ENCODE measurements around the gene DFFB. TPM values are rescaled to one million over a fixed set of nuclear protein-coding genes. Genes with fewer than 3 reads are reported as not detected.
"Not testable (repeated sequence)": the region's sequence is repeated elsewhere in the genome, so short reads cannot be mapped to it uniquely, and the experiment has no call there.

The DFFB gene
- 1 to 10 TPM; 7.2 to 8.4 TPM for total RNA-seq

- ATAC-seq (peak; percentile 99), DNase-seq (peak; percentile 97)
- ChIA-PET POLR2A (interaction anchor here (1.1 to 1.7 kb wide), 2 partner anchors 43 to 61 kb away, joined by 4 read pairs; partner anchors contain the start of genes C1orf174 and LRRC47), CTCF (interaction anchor here (0.8 to 1.0 kb wide), 2 partner anchors 16 to 637 kb away, joined by 3 read pairs; no protein-coding TSS in a partner anchor)
- Mint-ChIP-seq H3K27me3 (no peaks in the 10 kb centered on the region), H3K4me1 (peaks cover 31% of the 10 kb centered on the region), H3K9me3 (ENCODE audit: low read depth) (no peaks in the 10 kb centered on the region), H3K36me3 (ENCODE audit: low read depth) (peaks cover 5% of the 10 kb centered on the region), H3K4me3 (peak within 1 kb of the TSS; percentile 95), H3K27ac (peak within 1 kb of the TSS; percentile 90)
- intact Hi-C loops (cut with DNase I, micrococcal nuclease) = loop anchor here (1.0 to 10.0 kb wide), 9 partner anchors 34 to 1465 kb away; partner anchors contain the start of genes C1orf174 (in 2 of the 2), LRRC47 (in 2 of the 2), SMIM1 (in 2 of the 2) and MORN1 (in 1 of the 2)
Measured at GRCh38 chr1:3856923-3857790, at the start of gene DFFB, which contains the start of gene CEP104. Gene DFFB, plus strand, starts transcription at chr1:3857476. Its CDS starts 128 bp downstream, at chr1:3857604. Gene CEP104, minus strand, starts transcription at chr1:3857211. Its CDS starts 4,804 bp downstream, at chr1:3852407.

GRCh38 chr1:3807769-3808168, 49.5 kb upstream of the DFFB start:
- H3K4me1 Mint-ChIP-seq = no peaks in the 10 kb centered on the region
- DNase-seq = no peak
- H3K27me3 Mint-ChIP-seq = peaks cover 6% of the 10 kb centered on the region
- no peak overlapping the region for H3K4me3 Mint-ChIP-seq
- no peaks in the 10 kb centered on the region for H3K36me3 Mint-ChIP-seq (ENCODE audit: low read depth)
- intact Hi-C loops (cut with DNase I, micrococcal nuclease) = no loop called here
- ATAC-seq = no peak
- ChIA-PET CTCF (no interaction called here), POLR2A (no interaction called here)
- no peak overlapping the region for H3K27ac Mint-ChIP-seq
- H3K9me3 Mint-ChIP-seq (ENCODE audit: low read depth) = peaks cover 4% of the 10 kb centered on the region

GRCh38 chr1:3809680-3810079, 47.6 kb upstream of the DFFB start:
- Mint-ChIP-seq H3K36me3 (ENCODE audit: low read depth) (peaks cover 2% of the 10 kb centered on the region), H3K4me1 (no peaks in the 10 kb centered on the region), H3K9me3 (ENCODE audit: low read depth) (peaks cover 4% of the 10 kb centered on the region), H3K4me3 (no peak overlapping the region), H3K27me3 (no peaks in the 10 kb centered on the region), H3K27ac (no peak overlapping the region)
- no peak for ATAC-seq
- CTCF ChIA-PET = interaction anchor here (0.6 kb wide), 1 partner anchor 740 kb away, joined by 3 read pairs; no protein-coding TSS in a partner anchor
- intact Hi-C loops (cut with DNase I, micrococcal nuclease) = no loop called here
- DNase-seq = no peak
- POLR2A ChIA-PET = no interaction called here

- DNase-seq; POLR2A ChIA-PET; H3K36me3 Mint-ChIP-seq (ENCODE audit: low read depth); ATAC-seq; H3K4me1 Mint-ChIP-seq; H3K9me3 Mint-ChIP-seq (ENCODE audit: low read depth); intact Hi-C loops (cut with DNase I, micrococcal nuclease); H3K27ac Mint-ChIP-seq; H3K27me3 Mint-ChIP-seq; H3K4me3 Mint-ChIP-seq: not testable (repeated sequence)
- CTCF ChIA-PET = interaction anchor here (0.6 kb wide), 1 partner anchor 739 kb away, joined by 3 read pairs; no protein-coding TSS in a partner anchor
Measured at GRCh38 chr1:3810149-3810761, 47.0 kb upstream of the DFFB start.

GRCh38 chr1:3811595-3811911, 45.7 kb upstream of the DFFB start:
- H3K27me3 Mint-ChIP-seq = no peaks in the 10 kb centered on the region
- H3K36me3 Mint-ChIP-seq (ENCODE audit: low read depth) = peaks cover 8% of the 10 kb centered on the region
- ChIA-PET POLR2A (no interaction called here), CTCF (no interaction called here)
- intact Hi-C loops (cut with DNase I, micrococcal nuclease) = no loop called here
- no peak for DNase-seq
- H3K4me3 Mint-ChIP-seq = no peak overlapping the region
- ATAC-seq = no peak
- H3K9me3 Mint-ChIP-seq (ENCODE audit: low read depth) = peaks cover 2% of the 10 kb centered on the region
- no peak overlapping the region for H3K27ac Mint-ChIP-seq
- H3K4me1 Mint-ChIP-seq = no peaks in the 10 kb centered on the region

GRCh38 chr1:3814065-3814464, 43.2 kb upstream of the DFFB start:
- Mint-ChIP-seq H3K27me3 (no peaks in the 10 kb centered on the region), H3K4me3 (no peak overlapping the region), H3K4me1 (no peaks in the 10 kb centered on the region), H3K27ac (no peak overlapping the region), H3K36me3 (ENCODE audit: low read depth) (peaks cover 8% of the 10 kb centered on the region), H3K9me3 (ENCODE audit: low read depth) (no peaks in the 10 kb centered on the region)
- ChIA-PET POLR2A (no interaction called here), CTCF (no interaction called here)
- intact Hi-C loops (cut with DNase I, micrococcal nuclease) = no loop called here
- ATAC-seq = no peak
- no peak for DNase-seq

GRCh38 chr1:3814771-3815561, 42.3 kb upstream of the DFFB start:
- no peak for DNase-seq
- Mint-ChIP-seq H3K9me3 (ENCODE audit: low read depth) (no peaks in the 10 kb centered on the region), H3K36me3 (ENCODE audit: low read depth) (peaks cover 11% of the 10 kb centered on the region), H3K27me3 (no peaks in the 10 kb centered on the region), H3K4me3 (no peak overlapping the region), H3K27ac (no peak overlapping the region), H3K4me1 (no peaks in the 10 kb centered on the region)
- POLR2A ChIA-PET = no interaction called here
- intact Hi-C loops (cut with DNase I, micrococcal nuclease) = no loop called here
- ATAC-seq = no peak
- CTCF ChIA-PET = no interaction called here

GRCh38 chr1:3816331-3817137, 40.7 kb upstream of the DFFB start:
- peaks cover 11% of the 10 kb centered on the region for H3K36me3 Mint-ChIP-seq (ENCODE audit: low read depth)
- intact Hi-C loops (cut with DNase I, micrococcal nuclease) = no loop called here
- H3K27ac Mint-ChIP-seq = no peak overlapping the region
- no peak overlapping the region for H3K4me3 Mint-ChIP-seq
- POLR2A ChIA-PET = no interaction called here
- DNase-seq (no peak), ATAC-seq (no peak)
- H3K9me3 Mint-ChIP-seq (ENCODE audit: low read depth) = no peaks in the 10 kb centered on the region
- CTCF ChIA-PET = no interaction called here
- H3K27me3 Mint-ChIP-seq = no peaks in the 10 kb centered on the region
- H3K4me1 Mint-ChIP-seq = no peaks in the 10 kb centered on the region

- POLR2A ChIA-PET = no interaction called here
Measured at GRCh38 chr1:3817138-3817740, 40.0 kb upstream of the DFFB start.

GRCh38 chr1:3817821-3818597, 39.3 kb upstream of the DFFB start:
- ChIA-PET POLR2A (no interaction called here), CTCF (interaction anchor here (0.5 kb wide), 1 partner anchor 93 kb away, joined by 3 read pairs; no protein-coding TSS in a partner anchor)
- Mint-ChIP-seq H3K9me3 (ENCODE audit: low read depth) (no peaks in the 10 kb centered on the region), H3K27ac (no peak overlapping the region), H3K27me3 (no peaks in the 10 kb centered on the region), H3K4me1 (no peaks in the 10 kb centered on the region), H3K36me3 (ENCODE audit: low read depth) (peaks cover 11% of the 10 kb centered on the region), H3K4me3 (no peak overlapping the region)
- no peak for DNase-seq
- intact Hi-C loops (cut with DNase I, micrococcal nuclease) = no loop called here
- ATAC-seq = no peak

More at GRCh38 chr1:3817138-3817740, 40.0 kb upstream of the DFFB start:
- no peaks in the 10 kb centered on the region for H3K27me3 Mint-ChIP-seq
- CTCF ChIA-PET = interaction anchor here (0.5 kb wide), 1 partner anchor 94 kb away, joined by 3 read pairs; no protein-coding TSS in a partner anchor
- peaks cover 11% of the 10 kb centered on the region for H3K36me3 Mint-ChIP-seq (ENCODE audit: low read depth)
- no peak overlapping the region for H3K4me3 Mint-ChIP-seq
- no peak overlapping the region for H3K27ac Mint-ChIP-seq
- intact Hi-C loops (cut with DNase I, micrococcal nuclease) = no loop called here
- H3K9me3 Mint-ChIP-seq (ENCODE audit: low read depth) = no peaks in the 10 kb centered on the region
- no peaks in the 10 kb centered on the region for H3K4me1 Mint-ChIP-seq
- no peak for ATAC-seq
- no peak for DNase-seq
